Erythroblast (primary cell): Measurements from ENCODE around the gene TEKT5.
"Not testable (repeated sequence)": the region's sequence is repeated elsewhere in the genome, so short reads cannot be mapped to it uniquely, and the experiment has no call there.

Experiments used
- DNase-seq, 2 experiments: peaks; one replicate each; lab custom pipeline; 2025; lab: John Stamatoyannopoulos, UW
- GATA1 ChIP-seq: IDR thresholded peaks from 2 replicates; pipeline ENCODE4 v1.6.1; 2011; ENCODE audit warnings: low read depth, mild to moderate bottlenecking, control low read depth, low read length, moderate library complexity
- POLR2A ChIP-seq: IDR thresholded peaks from 2 replicates; pipeline ENCODE4 v1.6.1; 2011; ENCODE audit warnings: mild to moderate bottlenecking, low read length

Gene TEKT5

GRCh38 chr16:10641953-10642949 is 52.5 kb downstream of the TEKT5 start:
- peak; percentile 23 to 72 for DNase-seq
- no peak for TF ChIP-seq GATA1
- TF ChIP-seq POLR2A: no peak

- DNase-seq: no peak
- no peak for TF ChIP-seq POLR2A
- no peak for TF ChIP-seq GATA1
Observed at GRCh38 chr16:10641555-10641952, 53.2 kb downstream of the TEKT5 start.

DNA sequence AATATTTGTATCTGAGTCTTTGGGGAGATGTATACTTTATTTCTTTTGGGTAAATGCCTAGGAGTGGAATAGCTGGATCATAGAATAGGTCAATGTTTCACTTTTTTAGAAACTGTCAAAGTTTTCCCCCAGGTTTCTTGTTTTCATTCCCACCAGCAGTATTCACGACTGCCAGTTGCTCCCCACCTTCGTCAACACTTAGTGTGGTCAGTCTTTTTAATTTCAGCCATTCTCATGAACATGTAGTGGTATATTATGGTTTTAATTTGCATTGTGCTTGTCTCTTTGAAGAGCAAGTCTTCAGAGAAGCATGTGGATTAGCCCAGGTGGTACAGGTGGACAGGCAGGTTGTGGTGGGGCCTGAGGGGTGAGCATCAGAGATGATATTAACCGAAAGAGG is 53.8 kb downstream of the TEKT5 start:
- TF ChIP-seq GATA1 (no peak), POLR2A (no peak)

DNA sequence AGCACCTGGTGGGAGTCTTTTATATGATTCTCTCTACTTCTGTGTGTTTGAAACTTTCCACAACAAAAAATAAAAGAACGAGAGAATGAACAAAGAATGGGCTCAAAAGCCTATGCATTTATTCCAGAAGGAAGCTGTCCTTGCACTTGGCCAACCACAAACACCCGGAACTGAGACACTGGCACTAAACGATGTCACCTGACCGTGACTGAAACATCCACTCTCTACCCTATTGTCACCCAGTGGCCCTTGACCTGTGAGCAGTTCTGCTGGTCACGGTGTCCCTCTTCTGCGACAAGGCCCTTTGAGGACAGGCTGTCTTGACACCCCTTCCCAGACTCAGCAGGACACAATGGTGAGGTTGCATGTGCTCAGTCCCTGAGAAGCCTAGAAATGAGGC is 56.6 kb downstream of the TEKT5 start:
- TF ChIP-seq POLR2A (no peak), GATA1 (no peak)
- no peak for DNase-seq

More for the DNA sequence above, 53.8 kb downstream of the TEKT5 start:
- DNase-seq: no peak

- no peak for DNase-seq
- no peak for TF ChIP-seq GATA1
- no peak for TF ChIP-seq POLR2A
Observed at GRCh38 chr16:10637337-10638037, 57.2 kb downstream of the TEKT5 start.

DNA sequence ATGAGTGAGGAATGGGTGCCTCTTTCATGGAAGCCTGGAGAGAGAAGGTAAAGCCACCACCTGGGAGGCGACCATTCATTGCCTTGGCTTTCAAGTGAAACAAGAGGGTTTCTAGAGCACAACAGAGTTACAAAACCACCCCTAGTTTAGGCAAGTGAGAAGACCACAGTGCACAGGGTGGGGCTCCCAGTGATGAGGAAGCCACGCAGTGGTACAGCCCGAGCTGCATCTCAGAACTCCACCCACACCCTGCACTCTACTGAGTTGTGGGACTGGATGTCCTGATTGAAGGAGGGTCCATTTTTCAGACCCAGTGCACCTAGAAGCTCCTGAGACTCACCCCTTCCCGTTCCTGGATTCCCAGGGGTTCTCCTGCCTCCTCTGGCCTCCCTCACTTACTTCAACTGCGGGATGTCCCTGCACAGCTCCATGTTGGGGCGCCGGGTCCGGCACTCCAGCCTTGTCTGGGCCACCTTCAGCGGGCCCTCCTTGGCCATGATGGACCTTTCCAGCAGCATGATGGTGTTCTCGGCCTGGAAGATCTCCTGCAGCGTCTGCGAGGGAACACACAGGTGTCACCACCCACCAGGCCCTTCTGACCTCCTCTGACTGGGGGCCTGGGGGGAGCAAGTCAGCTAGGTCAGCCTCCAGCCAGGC is 59.2 kb downstream of the TEKT5 start:
- no peak for TF ChIP-seq GATA1
- no peak for TF ChIP-seq POLR2A
- no peak for DNase-seq

DNA sequence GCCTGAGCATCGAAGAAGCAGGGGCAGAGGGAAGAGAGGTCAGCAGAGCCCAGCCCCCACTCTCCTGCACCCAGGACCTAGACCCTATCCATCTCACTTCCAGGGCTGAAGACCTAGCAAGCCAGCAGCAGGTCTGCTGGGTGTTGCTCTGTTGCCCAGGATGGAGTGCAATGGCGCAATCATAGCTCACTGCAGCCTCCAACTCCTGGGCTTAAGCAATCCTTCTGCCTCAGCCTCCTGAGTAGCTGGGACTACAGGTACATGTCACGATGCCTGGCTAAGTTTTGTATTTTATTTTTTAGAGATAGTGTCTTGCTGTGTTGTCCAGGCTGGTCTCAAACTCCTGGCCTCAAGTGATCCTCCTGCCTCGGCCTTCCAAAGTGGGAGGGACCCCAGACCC is 61.3 kb downstream of the TEKT5 start:
- DNase-seq: not testable (repeated sequence)

DNA sequence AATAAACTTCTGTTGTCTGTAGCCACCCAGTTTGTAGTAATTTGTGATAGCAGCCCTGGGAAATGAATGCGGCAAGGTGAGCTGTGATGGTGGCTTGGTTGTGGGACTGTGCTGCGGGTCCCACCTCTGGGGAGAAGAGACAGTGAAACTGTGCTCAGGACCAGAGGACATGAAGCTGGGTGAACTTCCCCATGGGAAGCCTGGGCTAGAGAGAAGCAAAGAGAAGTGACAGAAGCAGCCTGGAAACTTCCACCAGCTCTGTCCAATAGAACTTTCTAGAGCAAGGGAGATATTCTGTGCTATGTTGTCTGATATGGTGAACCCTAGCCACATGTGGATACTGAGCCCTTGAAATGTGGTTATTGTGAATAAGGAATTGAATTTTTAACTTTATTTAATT is 62.8 kb downstream of the TEKT5 start:
- TF ChIP-seq POLR2A: no peak
- TF ChIP-seq GATA1: no peak
- DNase-seq: no peak

GRCh38 chr16:10629592-10629963 is 65.2 kb downstream of the TEKT5 start:
- TF ChIP-seq GATA1 (no peak), POLR2A (no peak)
- DNase-seq: peak in 1 of 2 experiments; percentile 20

DNA sequence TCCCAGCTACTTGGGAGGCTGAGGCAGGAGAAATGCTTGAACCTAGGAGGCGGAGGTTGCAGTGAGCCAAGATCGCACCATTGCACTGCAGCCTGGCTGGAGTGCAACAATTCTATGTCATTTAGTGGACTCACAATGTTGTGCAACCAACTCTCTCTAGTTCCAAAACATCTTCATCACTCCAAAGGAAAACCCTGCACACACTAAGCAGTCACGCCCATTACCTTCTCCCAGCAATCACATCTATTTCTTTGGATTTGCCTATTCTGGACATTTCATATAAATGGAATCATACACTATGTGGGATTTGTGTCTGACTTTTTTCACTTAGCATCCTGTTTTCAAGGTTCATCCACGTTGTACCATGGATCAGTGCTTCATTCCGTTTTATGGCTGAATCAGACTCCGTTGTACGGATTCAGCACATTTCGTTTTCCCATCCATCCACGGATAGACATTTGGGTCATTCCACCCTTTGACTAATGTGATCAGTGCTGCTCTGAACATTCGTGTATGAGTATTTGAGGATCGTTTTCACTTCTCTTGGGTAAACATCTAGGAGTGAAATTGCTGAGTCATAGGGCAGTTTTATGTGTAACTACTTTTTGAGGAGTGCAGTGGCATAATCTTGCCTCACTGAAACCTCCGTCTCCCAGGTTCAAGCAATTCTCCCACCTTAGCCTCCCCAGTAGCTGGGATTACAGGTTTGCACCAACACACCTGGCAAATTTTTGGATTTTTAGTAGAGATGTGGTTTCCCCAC is 69.0 kb downstream of the TEKT5 start:
- no peak for TF ChIP-seq GATA1
- no peak for TF ChIP-seq POLR2A
- peak; percentile 52 to 56 for DNase-seq

GRCh38 chr16:10624527-10624926 is 70.2 kb downstream of the TEKT5 start:
- DNase-seq: no peak
- no peak for TF ChIP-seq POLR2A
- no peak for TF ChIP-seq GATA1

- TF ChIP-seq GATA1 (no peak), POLR2A (no peak)
- DNase-seq: no peak
Observed at GRCh38 chr16:10623059-10623458, 71.7 kb downstream of the TEKT5 start.
